NCI-H146 treated with DMSO at 0.1 percent for 48 hours (cell line): ENCODE results near the gene SLC22A4.

Experiments used
- DNase-seq: peaks from one replicate; lab custom pipeline; 2025; ENCODE audit not compliant: unreplicated experiment; lab: John Stamatoyannopoulos, UW

SLC22A4 gene

GRCh38 chr5:132371603-132371994 lies 77.4 kb downstream of the SLC22A4 start:
- no peak for DNase-seq

- DNase-seq: no peak
Measured at GRCh38 chr5:132372127-132372526, 77.9 kb downstream of the SLC22A4 start.

- no peak for DNase-seq
Measured at GRCh38 chr5:132372542-132372941, 78.3 kb downstream of the SLC22A4 start.

GRCh38 chr5:132375957-132376356 lies 81.8 kb downstream of the SLC22A4 start:
- no peak for DNase-seq

GRCh38 chr5:132376694-132377641 lies 82.8 kb downstream of the SLC22A4 start:
- DNase-seq: no peak

GRCh38 chr5:132377738-132378137 lies 83.5 kb downstream of the SLC22A4 start:
- no peak for DNase-seq

- no peak for DNase-seq
Measured at GRCh38 chr5:132378580-132378979, 84.4 kb downstream of the SLC22A4 start.

- no peak for DNase-seq
Measured at GRCh38 chr5:132380047-132380446, 85.9 kb downstream of the SLC22A4 start.

GRCh38 chr5:132380741-132381140 lies 86.5 kb downstream of the SLC22A4 start:
- no peak for DNase-seq

GRCh38 chr5:132381614-132382013 lies 87.4 kb downstream of the SLC22A4 start:
- no peak for DNase-seq

GRCh38 chr5:132383261-132383660 lies 89.1 kb downstream of the SLC22A4 start:
- no peak for DNase-seq

GRCh38 chr5:132383984-132384383 lies 89.8 kb downstream of the SLC22A4 start:
- DNase-seq: no peak

- DNase-seq: no peak
Measured at GRCh38 chr5:132384506-132385050, 90.4 kb downstream of the SLC22A4 start.

- DNase-seq: no peak
Measured at GRCh38 chr5:132385326-132386105, 91.3 kb downstream of the SLC22A4 start.

GRCh38 chr5:132386644-132387286 lies 92.6 kb downstream of the SLC22A4 start:
- no peak for DNase-seq

- DNase-seq: no peak
Measured at GRCh38 chr5:132387640-132388117, 93.5 kb downstream of the SLC22A4 start.

- no peak for DNase-seq
Measured at GRCh38 chr5:132388244-132389050, 94.3 kb downstream of the SLC22A4 start.

- DNase-seq: no peak
Measured at GRCh38 chr5:132389051-132389331, 94.8 kb downstream of the SLC22A4 start.

GRCh38 chr5:132389585-132390286 lies 95.5 kb downstream of the SLC22A4 start:
- no peak for DNase-seq

- no peak for DNase-seq
Measured at GRCh38 chr5:132391247-132391646, 97.1 kb downstream of the SLC22A4 start.
